Activated CD4-positive, alpha-beta T cell treated with anti-CD3 and anti-CD28 coated beads, Interleukin-2, amount 50 U/mL, for 24 hours (primary cell): Measurements from ENCODE around the gene ATP7B.
"Not testable (repeated sequence)": the region's sequence is repeated elsewhere in the genome, so short reads cannot be mapped to it uniquely, and the experiment has no call there.

ENCODE experiments used
- DNase-seq, 2 donors: peaks; one replicate each; pipeline ENCODE4 v3.0.0-alpha.2; 2020; ENCODE audit warnings: low read depth in 1 of 2, low spot score in 1 of 2

ATP7B gene

GRCh38 chr13:52006523-52007245 is 4.6 kb downstream of the ATP7B start:
- no peak for DNase-seq

DNA sequence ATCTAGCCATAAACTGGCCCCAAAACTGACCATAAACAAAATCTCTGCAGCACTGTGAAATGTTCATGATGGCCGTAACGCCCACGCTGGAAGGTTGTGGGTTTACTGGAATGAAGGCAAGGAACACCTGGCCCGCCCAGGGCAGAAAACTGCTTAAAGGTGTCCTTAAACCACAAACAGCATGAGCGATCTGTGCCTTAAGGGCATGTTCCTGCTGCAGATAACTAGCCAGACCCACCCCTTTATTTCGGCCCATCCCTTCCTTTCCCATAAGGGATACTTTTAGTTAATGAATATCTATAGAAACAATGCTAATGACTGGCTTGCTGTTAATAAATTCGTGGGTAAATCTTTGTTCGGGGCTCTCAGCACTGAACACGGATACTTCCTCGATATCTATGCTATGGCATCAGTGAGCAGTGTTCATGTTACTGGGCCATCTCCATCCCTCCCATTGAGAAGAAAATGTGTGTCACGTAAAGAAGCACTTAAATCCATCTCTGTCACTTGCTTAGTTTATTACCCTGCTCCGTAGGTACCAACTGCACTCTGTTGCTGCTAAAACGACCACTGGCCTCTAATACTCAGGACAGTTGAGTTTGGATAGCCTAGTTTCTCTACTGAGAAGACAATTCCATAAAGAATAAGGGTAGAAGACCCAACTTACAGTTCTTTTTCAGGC is 5.3 kb downstream of the ATP7B start:
- DNase-seq, result no peak

DNA sequence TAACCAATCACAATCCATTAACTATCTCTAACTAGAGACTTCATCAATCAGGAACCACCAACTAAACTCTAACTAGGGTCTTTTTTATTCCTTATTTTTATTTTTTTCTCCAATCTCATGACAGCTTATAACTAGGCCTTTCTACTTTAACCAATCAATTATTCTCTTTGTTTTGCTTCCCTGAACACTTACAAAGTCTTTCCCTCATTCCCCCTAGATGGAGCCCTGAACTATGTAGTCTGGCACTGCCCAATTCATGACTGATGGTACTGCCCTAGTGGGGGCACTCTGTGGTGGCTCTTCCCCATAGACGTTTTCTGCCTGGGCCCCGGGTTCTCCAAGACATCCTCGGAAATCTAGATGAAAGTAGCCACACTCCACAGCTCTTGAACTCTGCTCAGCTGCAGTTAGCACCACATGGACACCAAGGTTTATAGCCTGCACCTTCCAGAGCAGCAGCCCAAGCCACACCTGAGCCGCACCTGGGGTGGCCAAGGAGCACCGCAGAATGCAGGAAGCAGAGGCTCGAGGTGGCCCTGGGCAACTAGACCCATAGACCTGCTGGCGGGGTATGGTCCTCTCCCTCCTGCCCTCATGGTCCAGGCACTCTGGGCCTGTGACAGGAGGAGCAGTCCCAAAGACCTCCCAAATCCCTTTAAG is 6.6 kb downstream of the ATP7B start:
- no peak for DNase-seq

GRCh38 chr13:52003541-52003940 is 7.7 kb downstream of the ATP7B start:
- no peak for DNase-seq

- DNase-seq, result no peak
Observed at GRCh38 chr13:52002361-52002760, 8.9 kb downstream of the ATP7B start.

DNA sequence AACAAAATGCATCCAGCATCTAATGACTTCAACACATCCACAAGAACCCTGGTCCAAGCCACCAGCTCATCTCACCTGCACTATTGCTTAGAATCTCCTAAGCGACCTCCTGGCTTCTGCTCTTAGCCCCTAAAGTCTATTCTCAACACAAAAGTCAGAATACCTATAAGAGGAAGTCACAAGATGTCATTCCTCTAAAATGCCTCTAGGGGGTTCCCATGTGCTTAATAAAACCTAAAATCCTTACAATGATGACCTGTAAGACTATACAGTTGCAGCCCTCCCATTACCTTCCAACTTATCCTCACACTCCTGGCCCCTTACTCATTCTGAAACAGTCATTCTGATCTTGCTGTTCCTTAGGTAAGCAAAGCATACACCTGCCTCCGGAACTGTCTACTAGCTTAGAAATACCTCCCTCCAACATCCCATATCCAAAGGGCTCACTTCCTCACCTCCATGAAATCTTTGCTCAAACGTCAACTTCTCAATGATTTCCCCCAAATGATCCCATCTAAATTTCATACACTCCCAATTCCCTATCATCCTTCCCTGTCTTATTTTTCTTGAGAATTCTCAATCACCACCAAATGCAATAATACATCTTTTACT is 10.0 kb downstream of the ATP7B start:
- DNase-seq, result no peak

DNA sequence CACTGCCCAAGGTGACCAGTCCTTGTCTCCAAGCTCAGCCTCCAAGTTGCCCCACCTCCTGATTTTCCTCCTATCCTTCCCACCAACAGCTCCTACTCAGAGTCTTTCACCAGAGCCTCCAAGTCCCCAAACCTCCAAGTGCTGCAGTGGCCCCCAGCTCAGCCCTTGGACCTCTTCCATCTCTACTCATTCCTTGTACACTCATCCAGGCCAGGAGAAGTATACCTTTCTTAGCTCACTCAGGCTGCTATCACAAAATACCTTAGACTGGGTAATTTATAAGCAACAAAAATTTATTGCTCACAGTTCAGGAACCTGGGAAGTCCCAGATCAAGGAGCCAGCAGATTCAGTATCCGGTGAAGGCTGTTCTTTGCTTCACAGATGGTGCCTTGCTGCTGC is 11.3 kb downstream of the ATP7B start:
- no peak for DNase-seq

DNA sequence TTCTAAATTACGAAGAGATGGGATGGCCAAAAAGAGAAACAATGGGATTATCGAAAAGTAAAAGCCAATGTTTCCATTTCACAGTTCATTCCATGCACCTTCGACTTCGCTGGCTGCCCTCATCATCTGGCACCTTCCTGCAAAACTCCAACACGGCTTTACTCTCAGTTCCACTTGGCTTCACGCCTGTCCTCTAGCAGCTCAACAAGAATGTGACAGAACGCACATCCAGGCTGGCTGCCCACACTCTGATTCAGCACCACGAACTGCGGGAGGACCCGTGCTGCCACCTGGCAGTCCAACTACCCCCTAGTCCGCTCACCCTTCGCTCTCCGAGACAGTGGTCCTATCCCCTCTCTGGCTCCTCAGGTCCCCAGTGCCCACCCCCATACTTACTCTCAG is 11.7 kb downstream of the ATP7B start:
- DNase-seq, result no peak

DNA sequence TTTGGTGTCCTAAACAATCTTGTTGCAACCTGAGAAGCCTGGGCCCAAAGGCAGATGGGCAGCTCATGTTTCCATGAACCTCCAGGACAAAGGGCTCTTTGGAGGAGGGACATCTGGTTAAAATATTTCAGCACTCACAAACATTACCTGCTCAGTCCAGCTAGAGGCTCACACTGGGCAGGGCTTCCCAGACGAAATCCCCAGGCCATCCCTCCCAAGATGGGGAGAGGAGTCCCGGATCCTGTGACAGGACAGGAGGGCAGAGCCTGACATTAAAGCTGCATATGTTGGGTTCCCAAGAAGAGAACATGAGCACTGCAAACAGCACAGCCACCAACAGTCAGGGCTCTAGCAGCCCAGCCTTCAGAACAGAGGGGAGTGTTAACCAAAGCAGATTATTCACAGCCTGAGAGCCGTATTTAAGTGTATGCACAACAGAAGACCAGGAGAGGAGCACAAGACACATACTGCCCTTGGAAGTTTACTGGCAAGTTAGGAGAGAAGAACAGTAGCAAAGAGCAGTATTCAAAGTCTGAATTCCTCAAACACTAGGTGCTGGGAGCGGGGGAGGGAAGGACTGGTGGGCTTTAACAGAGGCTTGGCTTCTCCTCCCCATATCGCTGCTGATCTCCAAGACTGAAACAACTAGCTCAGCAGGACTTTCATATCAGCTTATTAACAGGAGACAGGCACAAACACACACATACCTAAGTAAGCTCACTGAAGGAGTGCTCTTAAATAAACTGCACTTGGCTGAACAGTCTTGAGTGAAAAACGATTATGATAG is 12.3 kb downstream of the ATP7B start:
- DNase-seq, result no peak

- DNase-seq, result no peak
Observed at GRCh38 chr13:51997641-51998330, 13.5 kb downstream of the ATP7B start.

- DNase-seq, result no peak
Observed at GRCh38 chr13:51997186-51997585, 14.1 kb downstream of the ATP7B start.

DNA sequence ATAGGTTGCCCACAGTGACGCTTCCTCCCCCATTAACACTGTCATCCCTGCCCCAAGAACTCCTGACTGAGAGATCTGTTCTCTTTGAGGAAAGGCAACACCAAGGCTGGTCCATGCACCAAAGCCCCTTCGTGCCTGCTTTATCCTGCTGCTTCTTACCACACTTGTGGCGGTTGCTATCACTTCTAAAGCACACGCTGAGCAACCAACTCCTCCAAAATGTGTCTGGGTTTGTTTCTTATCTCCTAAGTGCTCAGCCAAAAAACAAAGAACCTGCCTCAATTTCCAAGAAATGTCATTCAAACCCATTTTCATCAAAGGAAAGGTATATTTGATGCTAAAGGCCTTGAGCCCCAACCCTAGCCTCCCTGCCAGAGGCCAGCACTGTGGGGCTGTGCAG is 14.6 kb downstream of the ATP7B start:
- no peak for DNase-seq

DNA sequence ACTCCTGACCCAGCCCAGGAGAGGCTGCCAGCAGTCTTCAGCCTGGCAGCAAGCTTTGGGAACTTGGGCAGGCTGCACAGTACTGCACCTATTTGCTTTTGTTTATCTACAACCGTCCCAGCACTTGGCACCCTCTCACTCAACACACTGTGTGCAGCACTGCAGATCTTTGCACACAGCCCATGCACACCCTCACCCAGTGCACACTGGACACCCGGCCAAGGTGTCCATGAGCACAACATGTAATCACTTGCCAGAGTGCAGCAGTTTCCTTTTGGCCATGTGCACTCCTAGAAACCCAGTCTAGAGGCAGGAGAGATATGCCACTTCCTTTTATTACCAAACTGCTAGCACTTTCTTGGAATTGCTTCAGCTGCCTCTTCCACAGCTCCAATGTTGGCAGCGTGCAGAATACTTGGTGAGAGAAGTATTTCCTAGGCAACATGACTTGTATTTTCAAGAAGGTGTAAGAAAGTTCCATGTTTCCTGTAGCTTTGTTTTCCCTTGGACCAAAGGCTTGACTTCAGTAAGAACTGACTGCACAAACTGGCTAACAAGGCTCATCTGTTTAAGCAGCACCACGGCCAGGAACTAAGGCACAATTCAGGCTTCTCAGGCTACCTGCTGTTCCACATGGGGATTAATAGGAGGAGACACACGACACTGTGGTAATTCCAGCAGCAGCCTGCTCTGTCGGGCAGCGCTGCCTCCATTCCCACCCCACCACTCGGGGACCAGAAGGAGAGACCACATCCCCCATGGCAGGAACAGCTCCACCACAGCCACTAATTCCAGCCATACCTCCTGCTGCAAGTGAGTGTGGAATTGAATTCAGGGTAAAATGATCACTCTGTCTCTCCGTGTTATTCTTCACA is 15.3 kb downstream of the ATP7B start:
- DNase-seq, result no peak

- no peak for DNase-seq
Observed at GRCh38 chr13:51993713-51994112, 17.5 kb downstream of the ATP7B start.

DNA sequence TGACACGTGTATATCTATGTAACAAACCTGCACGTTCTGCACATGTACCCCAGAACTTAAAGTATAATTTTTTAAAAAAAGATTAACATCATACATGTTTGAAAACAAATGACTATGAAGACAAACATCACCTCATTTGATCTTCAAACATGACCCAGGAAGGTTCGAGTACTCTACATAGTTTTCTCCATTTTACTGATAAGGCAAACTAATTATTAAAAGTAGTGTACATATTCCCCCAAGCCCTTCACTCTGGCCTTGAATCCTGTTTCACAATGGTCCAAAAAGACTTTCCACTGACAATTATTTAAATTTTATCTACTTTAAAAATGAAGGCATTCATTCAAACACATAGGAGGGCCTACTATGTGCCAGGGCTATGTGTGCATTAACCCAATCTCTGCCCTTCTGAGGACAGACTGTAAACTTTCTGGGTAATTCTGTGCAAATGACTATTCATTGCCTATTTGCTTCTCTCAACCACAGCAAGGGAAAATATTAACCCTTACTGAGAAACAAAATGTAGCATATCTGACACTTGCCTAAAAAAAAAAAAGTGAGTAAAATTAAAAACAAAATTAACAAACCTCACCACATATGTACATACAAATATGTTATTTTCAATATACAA is 22.1 kb downstream of the ATP7B start:
- DNase-seq, result no peak

GRCh38 chr13:51984904-51985303 is 26.3 kb downstream of the ATP7B start:
- DNase-seq, result not testable (repeated sequence)

- DNase-seq, result not testable (repeated sequence)
Observed at GRCh38 chr13:51983292-51983691, 28.0 kb downstream of the ATP7B start.

GRCh38 chr13:51981355-51981754 is 29.9 kb downstream of the ATP7B start:
- DNase-seq, result no peak

- DNase-seq, result no peak
Observed at GRCh38 chr13:51980908-51981307, 30.3 kb downstream of the ATP7B start.
